ENCODE results near the gene RNF17. TPM values are rescaled to one million over a fixed set of nuclear protein-coding genes. Genes with fewer than 3 reads are reported as not detected.

RNF17 gene
- total and polyA plus RNA-seq, 2 of the 8 experiments (the other 6 are each of a cell fraction or from before 2014, with no cell fraction given), result not detected

GRCh38 chr13:24910502-24911132 lies 146.6 kb downstream of the RNF17 start (continued):
- TF ChIP-seq KDM1A (IDR thresholded peaks at IDR 0.05; ENCODE audit: borderline replicate concordance, low read length), result no peak
- no peak for TF ChIP-seq EZH2 (IDR thresholded peaks at IDR 0.05; ENCODE audit: low read depth, low read length, severe bottlenecking)
